ENCODE results near the gene ASB10.

The ASB10 gene

GRCh38 chr7:151135866-151136843 lies 50.9 kb downstream of the ASB10 start:
- no peak for DNase-seq (ENCODE audit: low read depth)

- DNase-seq (ENCODE audit: low read depth), result no peak
Observed at GRCh38 chr7:151135525-151135845, 51.6 kb downstream of the ASB10 start.

GRCh38 chr7:151134743-151135524 lies 52.1 kb downstream of the ASB10 start:
- DNase-seq (ENCODE audit: low read depth), result no peak

- DNase-seq (ENCODE audit: low read depth), result no peak
Observed at GRCh38 chr7:151133986-151134742, 52.9 kb downstream of the ASB10 start.

- DNase-seq (ENCODE audit: low read depth), result no peak
Observed at GRCh38 chr7:151133266-151133985, 53.6 kb downstream of the ASB10 start.

GRCh38 chr7:151132461-151133205 lies 54.4 kb downstream of the ASB10 start:
- DNase-seq (ENCODE audit: low read depth), result no peak

GRCh38 chr7:151131592-151132293 lies 55.3 kb downstream of the ASB10 start:
- DNase-seq (ENCODE audit: low read depth), result no peak

GRCh38 chr7:151131224-151131591 lies 55.8 kb downstream of the ASB10 start:
- DNase-seq (ENCODE audit: low read depth), result no peak

- DNase-seq (ENCODE audit: low read depth), result no peak
Observed at GRCh38 chr7:151130741-151131157, 56.3 kb downstream of the ASB10 start.

GRCh38 chr7:151129960-151130591 lies 57.0 kb downstream of the ASB10 start:
- DNase-seq (ENCODE audit: low read depth), result no peak

- no peak for DNase-seq (ENCODE audit: low read depth)
Observed at GRCh38 chr7:151129117-151129959, 57.7 kb downstream of the ASB10 start.

GRCh38 chr7:151128716-151129115 lies 58.3 kb downstream of the ASB10 start:
- no peak for DNase-seq (ENCODE audit: low read depth)

- DNase-seq (ENCODE audit: low read depth), result no peak
Observed at GRCh38 chr7:151128144-151128543, 58.9 kb downstream of the ASB10 start.

- DNase-seq (ENCODE audit: low read depth), result no peak
Observed at GRCh38 chr7:151126491-151127137, 60.4 kb downstream of the ASB10 start.

GRCh38 chr7:151125846-151126481 lies 61.1 kb downstream of the ASB10 start:
- no peak for DNase-seq (ENCODE audit: low read depth)

All from non-pigmented ciliary epithelial cell (primary cell).